Stimulated activated naive CD8-positive, alpha-beta T cell treated with anti-CD3 and anti-CD28 coated beads, Interleukin-15, amount 100 ng/mL, for 72 hours (primary cell): Measurements from ENCODE around the gene DTNB.
"Not testable (repeated sequence)": the region's sequence is repeated elsewhere in the genome, so short reads cannot be mapped to it uniquely, and the experiment has no call there.

Experiments used
- ATAC-seq: fragments of 150-1000 bp; cut with Tn5 transposase; 2 replicates; pipeline ENCODE4 v1.10.0; 2021; ENCODE audit warnings: mild to moderate bottlenecking, moderate library complexity
- DNase-seq, 2 donors: peaks; one replicate each; pipeline ENCODE4 v3.0.0; 2021 to 2022
- H3K27ac Mint-ChIP-seq, 2 donors: one replicate each; pipeline ENCODE4 v1.8.0; 2022; ENCODE audit warnings: mild to moderate bottlenecking in 2 of 2, mixed read lengths in 2 of 2, moderate library complexity in 2 of 2
- H3K27me3 Mint-ChIP-seq: one replicate; pipeline ENCODE4 v1.8.0; 2022; ENCODE audit warnings: mixed read lengths
- H3K4me1 Mint-ChIP-seq: one replicate; pipeline ENCODE4 v1.8.0; 2022; ENCODE audit warnings: mild to moderate bottlenecking, mixed read lengths
- H3K4me3 Mint-ChIP-seq, 2 donors: one replicate each; pipeline ENCODE4 v1.8.0; 2022; ENCODE audit warnings: mild to moderate bottlenecking in 2 of 2, mixed read lengths in 2 of 2, moderate library complexity in 1 of 2
- H3K9me3 Mint-ChIP-seq, 2 donors: one replicate each; pipeline ENCODE4 v1.8.0; 2022; ENCODE audit warnings: mixed read lengths in 2 of 2

Gene DTNB

DNA sequence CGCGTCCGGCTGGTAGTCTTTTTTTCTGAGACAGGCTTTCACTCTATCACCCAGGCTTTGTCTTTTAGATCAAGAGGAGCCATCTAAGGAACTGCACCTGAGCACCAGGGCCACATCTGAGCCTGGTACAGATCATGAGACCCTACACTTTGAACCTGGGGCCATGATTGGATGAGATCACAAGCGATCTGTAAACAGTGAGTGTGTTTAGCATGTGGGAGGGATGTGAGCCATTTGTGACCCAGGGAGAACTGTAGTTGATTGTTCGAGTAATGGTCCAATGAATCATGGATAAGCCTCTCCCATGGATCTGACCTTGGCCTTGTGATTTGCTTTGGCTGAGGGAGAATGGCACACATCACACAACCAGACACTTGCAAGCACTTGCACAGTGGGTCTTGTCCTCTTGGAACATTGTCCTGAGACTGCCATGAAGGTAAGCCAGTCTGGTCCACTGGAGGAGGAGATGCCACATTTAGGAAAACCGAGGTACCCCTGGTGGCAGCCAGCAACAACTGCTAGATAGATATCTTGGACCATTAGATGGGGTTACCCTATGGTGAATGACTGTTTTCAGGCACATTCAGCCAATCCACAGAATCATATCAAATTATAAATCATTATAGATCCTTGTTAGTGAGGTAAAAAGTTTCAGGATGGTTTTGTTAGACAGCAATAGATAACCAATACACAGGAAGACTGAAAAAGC lies 19.5 kb upstream of the DTNB start:
- no peaks in the 10 kb centered on the region for H3K9me3 Mint-ChIP-seq
- ATAC-seq (no peak), DNase-seq (no peak)
- H3K4me1 Mint-ChIP-seq, result no peaks in the 10 kb centered on the region
- no peaks in the 10 kb centered on the region for H3K27me3 Mint-ChIP-seq
- no peak overlapping the region for H3K27ac Mint-ChIP-seq
- H3K4me3 Mint-ChIP-seq, result no peak overlapping the region

DNA sequence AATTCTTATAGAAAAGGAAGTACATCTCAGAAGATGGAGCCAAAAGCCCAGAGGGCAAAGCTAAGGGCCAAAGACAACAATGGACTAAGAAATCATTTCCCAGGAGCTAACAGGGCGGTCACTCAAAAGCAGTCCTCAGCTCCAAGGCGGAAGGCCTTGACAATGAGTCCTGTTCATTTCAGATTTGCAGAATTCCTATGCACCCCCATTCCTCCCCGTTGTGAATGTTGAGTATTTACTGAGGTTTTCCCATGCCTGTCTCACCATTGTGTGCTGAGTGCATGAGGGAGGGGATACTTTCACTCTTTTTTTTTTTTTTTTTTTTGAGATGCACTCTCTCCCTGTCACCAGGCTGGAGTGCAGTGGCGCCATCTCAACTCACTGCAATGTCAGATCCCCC lies 18.8 kb upstream of the DTNB start:
- Mint-ChIP-seq H3K9me3 (no peaks in the 10 kb centered on the region), H3K4me1 (no peaks in the 10 kb centered on the region), H3K4me3 (no peak overlapping the region), H3K27me3 (no peaks in the 10 kb centered on the region), H3K27ac (no peak overlapping the region)
- ATAC-seq (no peak), DNase-seq (no peak)

DNA sequence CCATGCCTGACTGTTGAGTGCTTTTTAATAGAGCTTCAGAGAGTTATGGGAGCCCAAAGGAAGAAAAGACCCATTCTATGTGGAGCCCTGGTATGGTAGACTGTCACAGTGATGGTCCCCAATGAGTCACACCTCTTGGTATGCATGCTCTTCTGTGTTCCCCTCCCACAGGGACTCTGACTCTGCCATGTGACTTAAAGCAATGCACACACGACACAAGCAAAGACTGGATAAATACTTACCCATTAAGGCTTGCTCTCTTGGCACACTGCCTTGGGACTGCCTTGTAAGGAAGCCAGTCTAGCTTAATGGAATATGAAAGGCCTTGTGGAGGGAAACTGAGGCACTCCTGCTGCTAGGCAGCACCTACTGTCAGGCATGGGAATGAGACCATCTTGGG lies 16.7 kb upstream of the DTNB start:
- no peaks in the 10 kb centered on the region for H3K4me1 Mint-ChIP-seq
- H3K9me3 Mint-ChIP-seq, result no peaks in the 10 kb centered on the region
- H3K27me3 Mint-ChIP-seq, result no peaks in the 10 kb centered on the region
- ATAC-seq (no peak), DNase-seq (no peak)
- no peak overlapping the region for H3K4me3 Mint-ChIP-seq
- no peak overlapping the region for H3K27ac Mint-ChIP-seq

DNA sequence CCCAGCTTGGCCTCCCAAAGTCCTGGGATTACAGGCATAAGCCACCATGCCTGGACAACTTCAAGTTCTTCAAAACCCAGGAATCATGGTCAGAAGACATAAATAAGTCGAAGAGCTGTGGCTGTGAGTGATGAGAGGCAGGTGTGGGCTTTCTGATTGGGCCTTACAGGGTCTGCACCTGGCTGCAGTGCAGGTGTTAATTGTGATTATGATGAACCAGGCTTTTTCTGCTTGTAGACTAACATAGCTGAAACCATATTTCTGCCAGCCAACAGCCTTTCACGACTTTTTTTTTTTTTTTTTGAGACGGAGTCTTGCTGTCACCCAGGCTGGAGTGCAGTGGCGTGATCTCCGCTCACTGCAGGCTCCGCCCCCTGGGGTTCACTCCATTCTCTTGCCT lies 14.9 kb upstream of the DTNB start:
- H3K27ac Mint-ChIP-seq, result no peak overlapping the region
- no peaks in the 10 kb centered on the region for H3K9me3 Mint-ChIP-seq
- no peaks in the 10 kb centered on the region for H3K27me3 Mint-ChIP-seq
- H3K4me3 Mint-ChIP-seq, result no peak overlapping the region
- no peak for ATAC-seq
- DNase-seq, result no peak
- H3K4me1 Mint-ChIP-seq, result no peaks in the 10 kb centered on the region

DNA sequence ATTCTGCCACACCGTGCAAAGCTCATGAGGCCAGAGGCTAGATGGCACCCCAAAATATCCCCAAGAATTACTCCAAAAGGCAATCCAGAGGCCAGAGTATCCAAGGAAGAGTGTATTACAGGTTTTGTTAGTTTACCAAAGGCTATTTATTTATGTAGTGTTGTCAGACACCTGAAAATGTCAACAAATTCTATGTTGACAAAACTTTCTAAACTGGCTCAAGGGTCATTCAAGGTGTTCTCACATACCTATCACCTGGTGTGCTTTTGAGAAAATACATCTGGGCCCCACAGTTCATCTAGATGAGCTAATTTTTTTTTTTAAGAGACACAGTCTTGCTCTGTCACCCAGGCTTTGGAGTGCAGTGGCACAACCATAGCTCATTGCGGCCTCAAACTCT lies 12.4 kb upstream of the DTNB start:
- no peaks in the 10 kb centered on the region for H3K4me1 Mint-ChIP-seq
- no peak overlapping the region for H3K27ac Mint-ChIP-seq
- H3K9me3 Mint-ChIP-seq, result no peaks in the 10 kb centered on the region
- H3K4me3 Mint-ChIP-seq, result no peak overlapping the region
- H3K27me3 Mint-ChIP-seq, result no peaks in the 10 kb centered on the region
- DNase-seq, result no peak
- ATAC-seq, result no peak

DNA sequence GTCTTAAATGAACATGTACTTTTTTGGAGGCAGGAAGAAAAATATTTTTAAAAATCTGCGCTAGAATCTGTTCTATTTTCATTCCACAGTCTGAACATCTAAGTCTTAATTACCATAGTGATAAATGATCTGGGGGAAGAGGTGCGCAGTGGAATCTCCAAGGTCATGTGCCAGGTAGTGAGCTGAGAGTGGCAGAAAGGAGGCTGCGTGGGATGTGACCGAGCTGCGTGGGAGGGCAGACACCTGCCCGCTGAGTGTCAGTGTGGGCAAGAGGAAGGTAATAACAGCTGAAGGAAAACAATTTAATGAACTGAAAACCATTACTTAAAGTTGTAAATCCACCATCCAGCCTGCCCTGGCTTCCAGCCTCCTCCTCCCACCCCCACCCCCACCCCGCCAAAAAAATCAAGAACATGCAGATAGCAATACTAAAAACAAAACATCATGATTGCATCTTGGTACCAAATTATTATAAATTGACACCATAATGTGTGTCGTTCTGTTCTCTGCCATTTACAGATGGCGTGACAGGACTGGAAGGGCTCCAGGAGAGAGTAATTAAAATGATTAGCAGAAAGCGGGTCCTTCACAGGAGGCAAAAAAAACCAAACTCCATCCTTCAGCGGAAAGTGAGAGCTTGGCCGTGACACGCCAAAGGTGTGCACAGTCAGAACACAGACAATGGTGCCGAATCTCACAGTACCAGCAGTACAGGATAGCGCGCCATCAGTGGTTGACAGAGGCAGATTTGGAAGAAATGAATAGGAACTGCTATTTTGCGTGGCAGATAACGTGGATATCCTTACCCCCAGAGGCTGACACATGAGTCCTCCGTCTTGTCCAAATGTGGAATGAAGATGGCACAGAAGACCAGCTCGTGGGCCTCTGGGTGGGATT lies 11.4 kb upstream of the DTNB start:
- Mint-ChIP-seq H3K27me3 (no peaks in the 10 kb centered on the region), H3K9me3 (no peaks in the 10 kb centered on the region), H3K4me1 (no peaks in the 10 kb centered on the region), H3K4me3 (no peak overlapping the region), H3K27ac (peak overlapping the region in 1 of 2 donors; percentile 50)
- DNase-seq, result no peak
- no peak for ATAC-seq

DNA sequence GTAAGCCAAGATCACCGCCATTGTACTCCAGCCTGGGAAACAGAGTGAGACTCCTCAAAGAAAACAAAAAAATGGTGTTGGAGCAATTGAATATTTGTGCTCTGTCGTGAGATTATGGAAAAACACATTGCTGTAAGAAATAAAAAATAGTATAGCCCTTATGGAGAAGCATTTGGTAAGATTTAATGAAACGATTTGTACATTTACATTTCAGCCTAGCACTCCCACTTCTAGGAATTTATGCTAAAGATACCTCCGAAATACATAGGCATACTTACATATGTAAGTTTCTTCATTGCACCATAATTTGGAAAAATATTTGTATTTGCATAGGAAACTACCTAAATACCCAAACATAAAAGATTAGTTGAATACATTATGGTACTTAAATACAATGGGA lies 8.7 kb upstream of the DTNB start:
- Mint-ChIP-seq H3K4me1 (no peaks in the 10 kb centered on the region), H3K9me3 (no peaks in the 10 kb centered on the region), H3K4me3 (no peak overlapping the region), H3K27ac (no peak overlapping the region), H3K27me3 (no peaks in the 10 kb centered on the region)
- DNase-seq, result no peak
- ATAC-seq, result no peak

DNA sequence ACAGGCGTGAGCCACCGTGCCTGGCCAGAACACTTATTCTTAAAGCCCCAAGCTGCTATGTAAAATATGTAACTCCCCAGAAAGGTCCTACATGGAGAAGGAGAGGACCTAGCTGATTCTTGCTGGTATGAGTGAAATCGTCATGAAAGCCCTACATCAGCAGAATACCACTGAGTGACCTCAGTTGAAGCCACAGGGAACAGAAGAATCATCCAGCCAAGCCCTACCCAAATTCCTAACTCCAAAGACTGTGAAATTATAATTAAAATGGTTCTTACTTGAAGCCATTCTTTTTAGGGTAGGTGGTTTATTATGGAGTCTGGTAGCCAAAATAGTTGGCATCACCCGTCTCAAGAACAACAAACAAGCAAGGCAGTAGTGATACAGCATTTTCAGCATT lies 4.5 kb upstream of the DTNB start:
- Mint-ChIP-seq H3K4me1 (peaks cover 13% of the 10 kb centered on the region), H3K9me3 (no peaks in the 10 kb centered on the region), H3K27ac (no peak overlapping the region), H3K4me3 (no peak overlapping the region), H3K27me3 (no peaks in the 10 kb centered on the region)
- DNase-seq (no peak), ATAC-seq (no peak)

DNA sequence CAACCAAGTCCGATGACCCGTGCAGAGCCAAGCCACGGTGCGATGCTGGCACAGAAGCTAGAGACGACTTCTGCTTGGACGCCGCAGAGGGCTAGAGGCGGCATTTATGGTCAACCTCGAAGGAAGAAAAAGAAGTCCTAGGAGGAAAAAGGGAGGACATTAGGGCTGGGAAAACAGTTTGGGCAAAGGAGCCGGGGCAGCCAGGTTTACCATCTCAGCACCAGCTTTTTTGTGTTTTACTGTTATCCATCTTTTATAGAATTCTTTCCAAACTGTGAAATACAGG lies 643 bp upstream of the DTNB start:
- ATAC-seq, result no peak
- no peaks in the 10 kb centered on the region for H3K9me3 Mint-ChIP-seq
- DNase-seq, result no peak
- peak overlapping the region; percentile 80 to 84 for H3K4me3 Mint-ChIP-seq
- H3K27me3 Mint-ChIP-seq, result no peaks in the 10 kb centered on the region
- peak overlapping the region in 1 of 2 donors; percentile 62 for H3K27ac Mint-ChIP-seq
- peaks cover 26% of the 10 kb centered on the region for H3K4me1 Mint-ChIP-seq

DNA sequence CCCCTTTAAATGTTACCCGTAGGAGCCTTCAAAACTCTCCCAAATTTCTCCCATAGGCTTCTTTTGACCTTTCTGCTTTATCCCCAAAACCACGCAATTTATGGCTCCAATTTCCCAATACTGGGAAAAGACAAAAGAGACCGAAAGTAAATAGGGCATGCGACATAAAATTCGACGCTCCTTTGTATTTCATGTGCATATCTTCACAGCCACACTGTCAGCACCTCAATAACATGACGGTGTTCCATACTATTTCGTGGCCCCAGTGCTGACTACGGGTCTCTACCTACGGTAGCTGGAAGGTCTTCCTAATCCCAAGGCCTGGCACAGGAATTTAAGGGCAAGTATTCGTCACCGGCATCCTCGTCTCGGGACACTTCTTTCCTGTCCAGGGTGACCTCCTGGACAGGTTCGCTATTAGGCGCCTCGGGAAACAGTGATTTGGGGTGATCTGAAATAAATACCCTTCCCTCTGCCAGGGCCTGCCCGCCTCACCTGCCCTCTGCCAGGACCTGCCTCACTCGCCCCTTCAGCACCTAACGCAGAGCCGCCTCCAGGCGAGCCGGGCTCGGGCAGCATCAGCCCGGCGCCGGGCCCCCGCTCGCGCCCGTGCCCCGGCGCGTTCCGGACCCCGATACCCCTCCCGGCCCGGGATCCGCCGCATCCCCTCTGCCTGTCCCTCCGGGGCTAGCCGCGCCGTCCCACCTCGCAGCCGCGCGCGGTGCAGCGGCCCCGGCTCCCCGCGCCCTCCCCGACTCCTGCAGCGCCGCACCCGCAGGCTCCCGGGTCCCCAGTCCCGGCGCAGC lies 680 bp downstream of the DTNB start:
- Mint-ChIP-seq H3K4me3 (peak overlapping the region; percentile 85 to 90), H3K27me3 (no peaks in the 10 kb centered on the region), H3K9me3 (no peaks in the 10 kb centered on the region), H3K4me1 (peaks cover 26% of the 10 kb centered on the region), H3K27ac (peak overlapping the region in 1 of 2 donors; percentile 48)
- ATAC-seq (peak; percentile 89), DNase-seq (peak; percentile 73 to 78)

DNA sequence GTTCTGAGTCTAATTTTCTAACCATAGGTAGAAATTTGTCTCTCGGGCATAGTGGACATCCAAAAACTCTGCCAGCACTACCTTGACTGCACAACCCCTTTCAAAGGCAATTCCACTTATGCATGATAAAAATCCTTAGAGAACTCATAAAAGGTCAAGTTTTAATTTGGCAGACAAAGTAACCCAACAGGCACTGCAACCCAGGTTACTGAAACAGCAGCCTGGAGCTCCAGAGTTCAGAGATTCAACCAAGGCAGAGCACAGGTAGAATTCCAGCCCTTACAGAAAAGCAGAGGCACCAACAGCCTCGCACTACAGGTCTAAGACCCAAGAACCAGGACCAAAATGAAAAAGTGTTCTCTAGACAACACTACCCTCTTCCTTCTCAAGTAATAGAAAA lies 1.8 kb downstream of the DTNB start:
- H3K27ac Mint-ChIP-seq, result no peak overlapping the region
- H3K4me3 Mint-ChIP-seq, result peak overlapping the region; percentile 36 to 90
- DNase-seq, result no peak
- peaks cover 26% of the 10 kb centered on the region for H3K4me1 Mint-ChIP-seq
- no peaks in the 10 kb centered on the region for H3K27me3 Mint-ChIP-seq
- no peak for ATAC-seq
- H3K9me3 Mint-ChIP-seq, result no peaks in the 10 kb centered on the region

DNA sequence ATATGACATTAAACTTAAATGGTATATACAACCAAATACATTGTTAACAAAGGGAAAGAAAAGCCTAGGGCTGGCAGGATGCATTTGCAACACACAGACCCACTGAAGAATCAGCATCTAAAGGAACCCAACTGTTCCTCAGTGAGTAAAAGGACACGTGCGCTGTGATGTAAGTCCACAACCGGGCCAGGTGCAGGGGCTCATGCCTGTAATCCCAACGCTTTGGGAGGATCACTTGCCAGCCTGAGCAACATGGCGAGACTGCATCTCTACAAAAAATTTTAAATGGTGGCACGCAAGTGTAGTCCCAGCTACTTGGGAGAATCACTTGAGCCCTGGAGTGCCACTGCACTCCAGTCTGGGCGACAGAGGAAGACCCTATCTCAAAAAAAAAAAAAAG lies 3.9 kb downstream of the DTNB start:
- DNase-seq (no peak), ATAC-seq (no peak)
- Mint-ChIP-seq H3K4me3 (no peak overlapping the region), H3K27me3 (no peaks in the 10 kb centered on the region), H3K27ac (no peak overlapping the region), H3K9me3 (no peaks in the 10 kb centered on the region), H3K4me1 (peaks cover 26% of the 10 kb centered on the region)

DNA sequence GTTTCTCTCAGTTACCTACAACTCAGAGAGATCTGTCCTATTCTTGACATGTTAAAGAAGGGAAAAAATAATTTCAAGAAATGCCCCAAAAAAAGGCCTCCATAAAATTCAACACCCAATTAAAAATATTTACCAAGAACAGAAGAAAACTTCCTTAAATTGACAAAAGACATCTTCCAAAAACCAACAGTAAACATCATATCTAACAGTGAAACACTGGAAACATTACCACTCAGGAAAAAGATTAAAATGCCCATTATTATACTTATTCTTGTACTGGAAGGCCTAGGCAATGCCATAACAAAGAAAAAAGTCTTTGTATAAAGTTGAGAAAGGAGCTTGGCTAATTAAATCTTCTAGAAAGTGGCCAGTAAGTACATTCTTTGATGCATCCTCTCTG lies 7.2 kb downstream of the DTNB start:
- ATAC-seq (no peak), DNase-seq (no peak)
- no peaks in the 10 kb centered on the region for H3K27me3 Mint-ChIP-seq
- H3K4me1 Mint-ChIP-seq, result peaks cover 12% of the 10 kb centered on the region
- H3K27ac Mint-ChIP-seq, result peak overlapping the region in 1 of 2 donors; percentile 83
- no peak overlapping the region for H3K4me3 Mint-ChIP-seq
- no peaks in the 10 kb centered on the region for H3K9me3 Mint-ChIP-seq

DNA sequence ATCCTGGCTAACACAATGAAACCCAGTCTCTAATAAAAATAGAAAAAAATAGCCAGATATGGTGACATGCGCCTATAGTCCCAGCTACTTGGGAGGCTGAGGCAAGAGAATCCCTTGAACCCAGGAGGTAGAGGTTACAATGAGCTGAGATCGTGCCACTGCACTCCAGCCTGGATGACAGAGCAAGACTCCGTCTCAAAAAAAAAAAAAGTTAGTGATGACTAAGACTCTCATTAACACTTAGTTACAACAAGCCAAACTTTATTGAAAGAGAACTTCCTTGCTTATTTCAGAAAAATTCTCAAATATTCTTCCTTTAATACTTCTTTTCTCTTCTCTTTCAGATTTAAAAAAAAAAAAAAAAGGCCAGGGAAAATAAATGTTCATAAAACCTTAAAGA lies 7.9 kb downstream of the DTNB start:
- H3K27ac Mint-ChIP-seq, ATAC-seq, H3K27me3 Mint-ChIP-seq, DNase-seq, H3K4me3 Mint-ChIP-seq, H3K9me3 Mint-ChIP-seq: not testable (repeated sequence)
- H3K4me1 Mint-ChIP-seq, result peaks cover 12% of the 10 kb centered on the region

DNA sequence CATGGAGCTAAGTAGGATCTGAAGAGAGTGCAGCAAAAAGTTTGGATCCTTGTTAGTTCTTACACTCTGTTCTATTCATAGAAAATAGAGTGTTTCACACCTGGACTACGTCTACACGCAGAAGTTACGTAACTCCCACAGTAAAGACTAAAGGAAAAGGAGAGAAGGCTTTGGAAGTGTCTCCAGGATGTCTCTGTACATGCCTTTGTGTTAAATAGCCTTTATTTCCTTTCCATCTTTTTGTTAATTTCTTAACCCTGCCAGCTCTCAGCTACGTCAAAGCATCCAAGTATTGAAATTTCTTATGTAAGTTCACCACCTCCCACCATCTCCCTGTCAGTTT lies 8.4 kb downstream of the DTNB start:
- no peaks in the 10 kb centered on the region for H3K27me3 Mint-ChIP-seq
- H3K9me3 Mint-ChIP-seq, result no peaks in the 10 kb centered on the region
- ATAC-seq, result no peak
- peak overlapping the region in 1 of 2 donors; percentile 2 for H3K4me3 Mint-ChIP-seq
- H3K27ac Mint-ChIP-seq, result peak overlapping the region in 1 of 2 donors; percentile 38
- DNase-seq, result no peak
- peaks cover 17% of the 10 kb centered on the region for H3K4me1 Mint-ChIP-seq
